ENCODE data around the gene C6orf132.

C6orf132 gene

DNA sequence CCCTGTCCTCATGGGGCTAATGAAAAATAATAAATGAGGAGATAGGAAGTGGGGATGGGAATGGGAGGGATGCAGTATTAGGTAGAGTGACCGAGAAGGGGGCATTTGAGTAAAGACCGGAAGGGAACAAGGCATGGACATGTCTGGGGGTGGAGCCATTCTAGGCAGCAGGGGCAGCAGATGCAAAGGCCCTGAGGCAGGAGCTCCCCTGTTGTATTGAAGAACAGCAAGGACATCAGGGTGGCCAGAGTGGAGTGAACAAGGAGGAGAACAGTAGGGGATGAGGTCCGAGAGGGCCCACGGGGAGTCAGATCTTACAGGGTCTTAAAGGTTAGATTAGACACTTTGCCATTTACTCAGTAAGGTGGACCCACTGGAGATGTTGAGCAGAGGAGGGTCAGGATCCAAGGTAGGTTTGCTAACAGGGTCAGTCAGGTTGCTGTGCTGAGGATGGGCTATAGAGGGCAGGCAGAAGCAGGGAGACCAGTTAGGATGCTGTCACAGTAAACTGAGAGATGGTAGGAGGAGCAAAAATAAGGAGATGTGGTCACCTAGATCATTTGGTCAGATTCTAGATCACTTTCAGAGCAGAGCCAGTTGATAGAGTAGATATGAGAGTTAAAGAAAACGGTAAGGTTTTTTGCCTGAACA is 73.4 kb downstream of the C6orf132 start:
- no peak for DNase-seq

- DNase-seq = no peak
Measured at GRCh38 chr6:42068173-42068572, 74.2 kb downstream of the C6orf132 start.

DNA sequence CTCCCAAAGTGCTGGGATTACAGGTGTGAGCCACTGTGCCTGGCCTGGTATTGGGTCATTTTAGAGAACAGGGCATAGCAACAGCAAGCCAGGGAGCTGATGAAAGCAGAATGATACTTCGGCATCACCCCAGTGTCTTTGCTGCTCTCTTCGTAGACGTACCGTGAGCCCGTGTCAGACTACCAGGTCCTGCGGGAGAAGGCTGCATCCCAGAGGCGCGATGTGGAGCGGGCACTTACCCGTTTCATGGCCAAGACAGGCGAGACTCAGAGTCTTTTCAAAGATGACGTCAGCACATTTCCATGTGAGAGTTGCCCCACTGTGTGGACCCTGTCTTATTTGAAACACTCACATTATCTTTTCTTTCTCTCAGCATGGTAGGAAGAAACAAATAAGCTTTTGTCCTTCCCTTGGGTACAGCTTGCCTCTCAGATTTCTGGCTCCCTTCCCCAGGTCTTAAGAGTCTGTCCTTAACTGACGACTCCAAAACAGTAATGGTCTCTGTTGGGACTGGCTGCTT is 76.2 kb downstream of the C6orf132 start:
- no peak for DNase-seq

DNA sequence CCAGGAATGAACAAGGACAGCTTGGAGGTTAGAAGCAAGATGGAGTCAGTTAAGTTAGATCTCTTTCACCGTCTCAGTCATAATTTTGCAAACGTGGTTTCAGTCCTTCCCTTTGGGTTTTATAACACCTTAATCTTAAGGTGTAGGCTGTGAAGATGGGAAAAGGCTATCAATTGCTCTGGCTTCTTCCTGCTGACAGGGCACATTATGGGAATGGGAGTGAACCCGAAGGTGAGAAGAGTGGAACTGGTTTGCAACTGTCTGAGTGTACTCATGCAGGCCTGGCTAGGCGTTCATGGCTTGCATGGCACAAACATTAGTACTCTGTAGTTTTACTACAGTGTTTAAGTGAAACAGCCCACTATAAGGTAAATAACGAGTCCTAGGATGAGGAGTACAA is 82.7 kb downstream of the C6orf132 start:
- no peak for DNase-seq

GRCh38 chr6:42053601-42054000 is 88.8 kb downstream of the C6orf132 start:
- no peak for DNase-seq

DNA sequence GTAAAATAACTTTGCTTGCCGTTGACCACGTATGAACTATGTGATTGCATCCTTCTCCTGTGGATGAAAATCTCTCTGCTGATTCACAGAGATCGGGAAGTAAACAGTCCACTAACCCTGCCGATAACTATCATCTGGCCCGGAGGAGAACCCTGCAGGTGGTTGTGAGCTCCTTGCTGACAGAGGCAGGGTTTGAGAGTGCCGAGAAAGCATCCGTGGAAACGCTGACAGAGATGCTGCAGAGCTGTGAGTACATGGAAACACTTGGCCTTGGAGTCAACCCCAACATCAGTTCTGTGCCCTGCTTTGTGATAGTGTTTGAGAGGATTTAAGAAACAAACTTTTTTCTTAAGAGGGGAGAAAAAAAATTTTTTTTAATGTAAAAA is 91.2 kb downstream of the C6orf132 start:
- DNase-seq = no peak
